ENCODE measurements around the gene TRUB1.

Gene TRUB1

GRCh38 chr10:114982989-114983388 lies 45.0 kb downstream of the TRUB1 start:
- no peak for DNase-seq

DNA sequence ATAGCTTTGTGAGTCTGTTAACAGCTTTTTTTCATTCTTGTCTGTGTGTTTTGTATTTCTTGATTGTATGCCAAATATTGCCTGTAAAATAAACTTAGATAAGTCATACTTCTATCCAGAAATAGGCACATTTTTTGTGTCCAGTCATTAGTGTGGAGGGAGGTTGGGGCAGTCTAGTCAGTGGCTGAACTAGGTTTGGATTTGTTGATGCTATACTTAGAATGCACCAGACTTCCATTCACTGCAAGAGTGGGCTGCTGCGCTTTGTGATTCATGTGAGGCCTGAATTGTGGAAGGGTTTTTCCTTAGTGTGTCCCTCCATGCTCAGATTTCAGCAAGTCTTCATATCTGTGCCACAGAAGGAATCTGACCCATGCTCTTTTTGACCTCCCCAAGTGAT lies 50.0 kb downstream of the TRUB1 start:
- DNase-seq = no peak

DNA sequence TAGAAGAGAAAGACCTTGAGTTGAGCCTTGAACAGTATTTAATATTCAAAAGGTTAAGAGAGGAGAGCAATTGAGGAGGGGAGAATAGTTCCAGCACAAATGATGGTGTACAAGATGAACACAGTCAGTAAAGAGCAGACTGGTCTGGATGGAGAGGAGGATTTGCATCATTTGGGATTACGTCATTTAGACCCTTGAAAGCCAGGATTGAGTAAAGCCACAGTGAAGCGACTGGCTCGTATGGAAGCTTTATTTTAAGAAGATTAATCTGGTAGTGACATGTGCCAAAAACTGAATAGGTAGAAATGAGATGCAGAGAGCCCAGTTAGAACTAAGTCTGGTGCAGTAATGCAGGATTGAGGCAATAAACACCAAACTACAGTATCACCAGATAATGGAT lies 52.6 kb downstream of the TRUB1 start:
- DNase-seq = no peak

DNA sequence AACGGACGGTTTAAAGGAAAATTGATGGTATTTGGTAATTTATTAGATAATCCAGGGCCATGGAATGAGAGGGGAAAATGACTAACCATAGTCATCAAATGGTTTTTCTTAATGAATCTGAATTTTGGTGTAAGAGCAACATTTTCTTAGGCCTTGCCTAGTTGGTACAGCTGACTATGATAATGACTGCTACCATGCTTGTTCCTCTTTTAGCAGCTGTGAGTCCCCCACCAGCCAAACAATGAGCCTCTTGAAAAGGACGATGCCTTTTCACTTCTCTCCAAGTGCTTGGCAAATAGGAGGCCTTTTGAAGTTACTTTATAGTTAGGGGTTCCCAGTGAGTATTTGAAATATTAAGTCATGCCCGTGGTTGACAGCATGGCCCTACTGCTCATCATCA lies 53.0 kb downstream of the TRUB1 start:
- DNase-seq = no peak

- DNase-seq = no peak
Observed at GRCh38 chr10:114992189-114992775, 54.3 kb downstream of the TRUB1 start.

- no peak for DNase-seq
Observed at GRCh38 chr10:114995468-114996247, 57.7 kb downstream of the TRUB1 start.

- no peak for DNase-seq
Observed at GRCh38 chr10:114996542-114996941, 58.5 kb downstream of the TRUB1 start.

- DNase-seq = no peak
Observed at GRCh38 chr10:114998993-114999392, 61.0 kb downstream of the TRUB1 start.

DNA sequence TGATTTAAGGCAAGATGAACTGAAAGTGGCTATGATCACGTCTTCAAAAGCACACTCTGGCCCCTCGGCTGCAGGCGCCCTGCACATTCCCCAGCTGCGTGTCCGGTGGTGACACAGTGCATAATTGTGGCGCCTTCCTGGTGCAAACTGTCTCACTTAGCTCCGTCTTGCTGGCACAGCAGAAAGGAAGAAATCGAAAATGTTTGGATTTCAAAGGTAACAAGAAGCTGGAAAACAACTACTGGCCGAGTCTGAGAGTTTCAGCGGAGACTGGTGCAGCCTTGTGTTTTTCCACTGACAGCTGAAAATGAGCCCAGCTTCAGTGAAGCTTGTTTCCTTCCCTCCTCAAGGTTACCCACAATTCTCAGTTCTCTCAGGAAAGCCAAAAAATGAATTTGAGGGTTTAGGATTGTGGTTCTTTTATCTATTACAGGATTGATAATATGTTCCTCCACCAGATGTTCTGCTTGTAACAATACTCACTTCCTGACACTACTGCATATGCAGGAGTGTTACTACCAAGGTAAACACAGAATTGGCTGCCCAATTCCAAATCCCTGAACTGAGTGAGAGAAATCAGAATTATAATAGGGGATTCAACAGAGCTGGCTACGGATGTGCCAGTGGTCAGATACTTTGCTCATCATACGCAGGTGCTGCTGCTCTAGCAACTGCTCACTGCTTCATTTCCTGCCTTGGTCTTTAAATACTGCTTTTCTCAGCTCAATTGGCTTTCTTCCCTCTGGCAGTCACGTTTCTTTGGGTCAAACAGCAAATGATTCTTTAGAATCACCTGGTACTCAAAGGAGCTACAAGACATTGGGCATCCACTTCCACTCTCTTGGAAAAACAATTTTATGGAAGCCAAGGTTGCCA lies 63.7 kb downstream of the TRUB1 start:
- no peak for DNase-seq

DNA sequence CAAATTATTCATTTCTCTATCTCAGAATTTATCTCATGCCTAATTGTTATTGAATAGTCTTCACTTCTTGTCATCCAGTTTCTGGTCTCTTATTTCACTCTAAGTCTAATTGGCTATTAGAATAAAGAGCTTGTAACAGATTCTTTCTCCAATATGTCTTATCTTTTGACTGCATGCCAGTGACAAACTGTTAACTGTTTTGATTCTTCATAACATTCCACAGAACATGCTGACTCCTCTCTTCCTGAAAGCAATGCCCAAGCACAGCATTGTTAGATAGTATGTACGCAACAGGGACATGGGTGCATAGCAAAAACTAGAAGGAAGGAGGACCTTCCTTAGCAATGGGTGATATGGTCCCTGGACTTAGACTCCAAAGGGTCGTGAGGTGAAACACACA lies 65.4 kb downstream of the TRUB1 start:
- no peak for DNase-seq

DNA sequence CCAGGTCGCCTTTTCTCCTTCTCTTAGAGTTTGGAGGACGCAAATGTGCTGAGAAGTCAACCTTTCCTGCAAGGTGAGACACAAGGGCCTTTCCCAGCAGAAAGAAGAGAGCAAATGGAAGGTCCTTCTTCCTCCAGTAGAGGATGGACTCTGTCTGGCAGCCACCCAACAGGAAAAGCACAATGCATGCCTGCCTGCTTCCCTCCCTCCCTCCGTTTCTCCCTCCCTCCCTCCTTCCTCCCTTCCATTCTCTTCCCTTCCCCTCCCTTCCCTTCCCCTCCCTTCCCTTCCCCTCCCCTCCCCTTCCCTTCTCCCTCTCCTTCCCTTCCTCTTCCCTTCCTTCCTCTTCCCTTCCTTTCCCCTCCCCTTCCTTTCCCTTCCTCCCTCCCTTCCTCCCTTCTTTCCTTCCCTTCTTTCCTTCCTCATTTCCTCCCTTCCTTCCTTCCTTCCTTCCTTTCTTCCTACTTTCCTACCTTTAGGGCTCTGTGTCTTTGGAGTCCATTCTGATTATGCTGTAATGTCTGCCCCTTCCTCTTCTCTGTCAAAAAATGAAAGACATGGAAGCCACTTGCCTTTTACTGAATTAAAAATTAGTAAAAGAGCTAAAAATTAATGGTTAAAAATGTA lies 66.4 kb downstream of the TRUB1 start:
- no peak for DNase-seq

DNA sequence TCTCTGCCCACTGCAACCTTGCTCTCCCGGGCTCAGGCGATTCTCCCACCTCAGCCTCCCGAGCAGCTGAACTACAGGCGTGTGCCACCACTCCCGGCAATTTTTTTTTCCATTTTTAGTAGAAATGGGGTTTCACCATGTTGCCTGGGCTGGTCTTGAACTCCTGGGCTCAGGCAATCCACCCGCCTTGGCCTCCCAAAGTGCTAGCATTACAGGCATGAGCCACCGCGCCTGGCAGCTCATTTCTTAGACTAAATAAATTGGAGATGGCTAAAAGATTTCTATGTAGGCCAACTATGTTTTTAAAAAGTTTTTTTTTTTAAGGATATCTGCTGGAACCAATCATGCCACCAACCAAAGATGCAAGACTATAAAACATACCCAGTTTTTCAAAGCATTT lies 67.8 kb downstream of the TRUB1 start:
- DNase-seq = no peak

GRCh38 chr10:115018185-115018931 lies 80.4 kb downstream of the TRUB1 start:
- DNase-seq = no peak

DNA sequence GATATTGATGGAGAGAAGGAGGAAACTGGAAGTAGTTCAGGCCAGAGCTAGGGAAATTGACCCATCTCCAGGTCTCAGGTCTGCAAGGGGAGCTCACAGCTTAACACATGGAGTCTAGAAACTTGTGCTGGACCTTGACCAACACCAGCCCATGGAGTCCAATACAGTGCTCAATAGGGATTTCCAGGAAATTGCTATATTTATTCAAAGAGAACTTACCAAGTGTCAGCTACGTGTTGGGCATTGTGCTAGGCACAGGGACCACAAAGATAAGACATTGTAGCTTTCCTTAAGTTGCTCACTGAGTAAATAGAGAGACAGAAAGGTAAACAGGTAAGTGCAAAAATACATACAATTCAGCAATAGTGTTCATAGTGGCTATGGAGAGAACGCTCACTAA lies 82.5 kb downstream of the TRUB1 start:
- no peak for DNase-seq

DNA sequence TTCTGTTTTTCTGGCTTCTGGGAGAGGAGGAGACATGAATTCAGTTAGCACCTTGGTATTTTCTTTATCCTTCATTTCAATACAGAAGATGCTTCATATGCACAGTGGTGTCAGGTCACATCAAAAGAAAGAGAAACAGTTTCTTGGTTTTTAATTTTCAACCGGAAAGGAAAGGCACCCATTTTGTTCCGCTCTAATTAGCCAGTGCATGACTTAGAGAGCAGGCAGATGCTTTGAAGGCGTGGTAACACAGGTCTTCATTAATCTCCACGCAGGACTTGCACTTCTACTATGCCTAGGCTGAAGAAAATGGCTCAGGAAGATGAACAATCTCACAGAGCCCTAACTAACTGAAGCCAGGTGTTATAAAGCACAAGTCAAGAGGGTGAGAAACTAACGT lies 84.7 kb downstream of the TRUB1 start:
- no peak for DNase-seq

DNA sequence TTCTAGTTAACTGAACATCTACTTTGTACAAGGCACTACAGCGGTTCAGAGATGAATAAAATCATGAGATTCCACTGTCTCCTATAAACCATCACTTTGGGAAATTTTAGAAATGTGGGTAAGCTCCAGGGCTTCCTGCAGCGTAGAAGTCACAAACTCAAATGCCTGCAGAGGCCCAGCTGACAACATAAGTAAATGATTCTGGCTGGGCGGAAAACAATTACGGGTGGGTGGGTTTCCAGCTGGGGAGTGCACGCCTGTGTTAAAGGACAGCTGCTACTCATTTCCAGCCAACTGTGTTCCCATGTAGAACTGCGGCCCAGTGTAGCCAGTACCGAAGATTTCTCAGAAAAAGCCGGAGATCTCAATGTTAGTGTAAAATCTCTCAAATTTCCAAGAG lies 85.7 kb downstream of the TRUB1 start:
- no peak for DNase-seq

DNA sequence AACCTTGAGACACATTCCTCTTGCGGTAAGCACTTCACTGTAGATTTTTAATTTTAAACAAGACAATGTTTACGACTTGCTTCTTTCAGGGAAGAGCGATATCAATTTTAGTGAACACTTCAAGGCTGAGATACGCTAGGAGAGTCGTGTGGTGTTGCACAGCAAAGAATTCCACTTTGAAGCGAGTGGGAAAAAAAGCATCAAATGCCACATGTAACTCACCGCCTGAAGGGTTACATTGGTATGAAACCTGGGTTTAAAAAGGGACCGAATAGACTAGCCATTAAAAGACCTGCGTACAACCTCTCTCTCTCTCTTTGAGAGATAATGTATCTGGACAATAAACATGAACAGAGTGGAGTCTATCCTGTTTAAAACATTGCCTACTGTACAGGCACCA lies 86.4 kb downstream of the TRUB1 start:
- no peak for DNase-seq

GRCh38 chr10:115026056-115026745 lies 88.2 kb downstream of the TRUB1 start:
- DNase-seq = no peak

DNA sequence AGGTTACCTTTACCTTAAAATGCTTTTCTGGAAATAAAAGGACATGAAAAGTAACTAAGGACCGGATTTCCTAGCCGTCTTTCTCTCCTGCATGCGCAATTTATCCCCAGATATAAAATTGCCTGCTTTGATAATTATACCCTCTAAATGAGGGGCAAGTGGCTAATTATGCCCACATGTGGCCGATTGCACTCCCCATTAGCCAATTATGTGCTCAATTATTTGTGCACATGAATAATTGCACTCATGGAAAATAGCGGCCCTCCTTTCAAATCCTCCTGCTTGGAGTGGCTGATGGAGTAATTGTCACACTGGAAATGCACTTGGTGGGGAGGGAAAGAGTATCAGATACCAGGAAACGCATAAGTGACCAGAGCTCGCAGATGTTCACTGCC lies 88.7 kb downstream of the TRUB1 start:
- DNase-seq = no peak

All from activated CD4-positive, alpha-beta T cell treated with anti-CD3 and anti-CD28 coated beads, Interleukin-2, amount 50 U/mL, for 48 hours (primary cell).